ENCODE results near the gene HEPHL1.

DNA sequence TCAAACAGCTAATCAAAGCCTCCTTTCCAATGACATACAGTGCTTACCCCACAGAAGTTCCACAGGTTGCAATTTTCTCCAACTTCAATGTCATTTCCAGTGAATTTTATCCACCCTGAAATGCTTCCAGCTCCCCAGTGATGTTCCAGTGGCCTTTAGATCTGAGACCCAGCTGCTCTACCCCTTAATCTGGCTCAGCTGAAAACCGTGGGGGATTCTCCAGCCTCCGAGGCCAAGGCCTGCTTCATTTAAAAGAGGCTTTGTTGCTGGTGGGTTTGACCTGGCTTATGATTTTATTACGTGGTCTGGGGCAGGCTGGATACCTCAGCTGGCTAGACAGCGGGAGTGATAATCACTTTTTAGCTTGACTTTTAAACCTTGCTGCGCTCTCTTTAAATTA, 10.9 kb downstream of the HEPHL1 start:
- TF ChIP-seq, protein P1, sequence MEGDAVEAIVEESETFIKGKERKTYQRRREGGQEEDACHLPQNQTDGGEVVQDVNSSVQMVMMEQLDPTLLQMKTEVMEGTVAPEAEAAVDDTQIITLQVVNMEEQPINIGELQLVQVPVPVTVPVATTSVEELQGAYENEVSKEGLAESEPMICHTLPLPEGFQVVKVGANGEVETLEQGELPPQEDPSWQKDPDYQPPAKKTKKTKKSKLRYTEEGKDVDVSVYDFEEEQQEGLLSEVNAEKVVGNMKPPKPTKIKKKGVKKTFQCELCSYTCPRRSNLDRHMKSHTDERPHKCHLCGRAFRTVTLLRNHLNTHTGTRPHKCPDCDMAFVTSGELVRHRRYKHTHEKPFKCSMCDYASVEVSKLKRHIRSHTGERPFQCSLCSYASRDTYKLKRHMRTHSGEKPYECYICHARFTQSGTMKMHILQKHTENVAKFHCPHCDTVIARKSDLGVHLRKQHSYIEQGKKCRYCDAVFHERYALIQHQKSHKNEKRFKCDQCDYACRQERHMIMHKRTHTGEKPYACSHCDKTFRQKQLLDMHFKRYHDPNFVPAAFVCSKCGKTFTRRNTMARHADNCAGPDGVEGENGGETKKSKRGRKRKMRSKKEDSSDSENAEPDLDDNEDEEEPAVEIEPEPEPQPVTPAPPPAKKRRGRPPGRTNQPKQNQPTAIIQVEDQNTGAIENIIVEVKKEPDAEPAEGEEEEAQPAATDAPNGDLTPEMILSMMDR (conservative IDR thresholded peaks at IDR 0.05 in 1 of 2, IDR thresholded peaks at IDR 0.05 in 1 of 2; ENCODE audit: low read depth in 1 of 2, low read length in 2 of 2): no peak
- no peak for TF ChIP-seq EZH2 (IDR thresholded peaks at IDR 0.05; ENCODE audit: low read length, missing control alignments)
